HG03354 (cell line): Measurements from ENCODE around the gene EPHA7.
A peak's percentile ranks its signal among the peaks of the same experiment; 100 is the strongest.

Experiments
- ATAC-seq: cut with Tn5 transposase; IDR thresholded peaks from one replicate; pipeline ENCODE4 v1.9.1; 2021; ENCODE audit warnings: mild to moderate bottlenecking; ENCODE audit not compliant: unreplicated experiment, poor library complexity, severe bottlenecking

EPHA7 gene

GRCh38 chr6:93419304-93420162, at the start of gene EPHA7:
Gene EPHA7 (minus strand): TSS chr6:93419559. CDS start chr6:93419341, 218 bp downstream.
- peak; percentile 95 for ATAC-seq

GRCh38 chr6:93468291-93468690, 48.9 kb upstream of the EPHA7 start:
- ATAC-seq = no peak

GRCh38 chr6:93454533-93454932, 35.2 kb upstream of the EPHA7 start:
- no peak for ATAC-seq

GRCh38 chr6:93453956-93454355, 34.6 kb upstream of the EPHA7 start:
- peak; percentile 83 for ATAC-seq

GRCh38 chr6:93447874-93448273, 28.5 kb upstream of the EPHA7 start:
- ATAC-seq = no peak

- ATAC-seq = no peak
Measured at GRCh38 chr6:93437491-93437890, 18.1 kb upstream of the EPHA7 start.

- ATAC-seq = no peak
Measured at GRCh38 chr6:93433592-93433991, 14.2 kb upstream of the EPHA7 start.

GRCh38 chr6:93424303-93425064, 5.1 kb upstream of the EPHA7 start:
- ATAC-seq = no peak

GRCh38 chr6:93423542-93423941, 4.2 kb upstream of the EPHA7 start:
- ATAC-seq = peak; percentile 36

GRCh38 chr6:93420163-93420795, 920 bp upstream of the EPHA7 start:
- ATAC-seq = no peak

GRCh38 chr6:93418408-93419303, 703 bp downstream of the EPHA7 start:
- ATAC-seq = peak; percentile 18

- ATAC-seq = no peak
Measured at GRCh38 chr6:93418033-93418407, 1.3 kb downstream of the EPHA7 start.

- ATAC-seq = no peak
Measured at GRCh38 chr6:93417421-93418013, 1.8 kb downstream of the EPHA7 start.

GRCh38 chr6:93416571-93417420, 2.6 kb downstream of the EPHA7 start:
- ATAC-seq = no peak

- ATAC-seq = no peak
Measured at GRCh38 chr6:93413190-93413589, 6.2 kb downstream of the EPHA7 start.

GRCh38 chr6:93412452-93412851, 6.9 kb downstream of the EPHA7 start:
- ATAC-seq = no peak

- ATAC-seq = no peak
Measured at GRCh38 chr6:93407186-93407585, 12.2 kb downstream of the EPHA7 start.

- no peak for ATAC-seq
Measured at GRCh38 chr6:93403390-93403789, 16.0 kb downstream of the EPHA7 start.
